Coronary artery (tissue), 2 donors: ENCODE measurements around the gene ZPLD1.

Experiments
- DNase-seq: peaks from one replicate; pipeline ENCODE4 v3.0.0-alpha.2; 2017; ENCODE audit warnings: low spot score
- H3K27ac ChIP-seq, 2 donors: fragments of 200-600 bp; sonication (generic); one replicate each; pipeline ENCODE4 v1.5.1; 2016 to 2019
- H3K4me3 ChIP-seq: fragments of 200-600 bp; sonication (generic); 2 replicates; pipeline ENCODE4 v1.5.1; 2016; ENCODE audit warnings: mild to moderate bottlenecking, moderate library complexity
- TF ChIP-seq, protein P1 (sequence below): fragments of 200-600 bp; sonication (generic); IDR thresholded peaks from one replicate; pipeline ENCODE4 v1.5.1; 2019; ENCODE audit warnings: antibody characterized with exemption

ZPLD1 gene

DNA sequence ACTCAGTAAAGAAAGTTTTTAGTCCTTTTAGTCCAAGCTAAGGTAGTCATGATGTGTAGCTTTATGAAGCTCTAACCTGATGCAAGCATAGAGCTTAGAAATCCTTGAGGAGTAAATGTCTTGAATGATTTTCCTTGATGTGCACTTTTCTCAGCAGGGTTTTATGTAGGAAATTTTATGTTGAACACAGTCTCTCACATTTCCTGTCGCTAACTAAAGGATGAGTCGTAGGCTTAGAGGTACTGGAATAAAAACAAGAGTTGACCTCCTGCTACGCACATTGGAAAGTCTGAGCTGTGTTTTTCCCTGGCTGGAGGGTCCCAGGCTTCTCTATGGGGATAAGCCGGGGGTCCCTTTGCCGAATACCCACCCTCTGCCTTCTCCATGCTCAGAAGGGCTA lies 34.7 kb upstream of the ZPLD1 start:
- DNase-seq, result no peak
- no peak overlapping the region for H3K27ac ChIP-seq
- H3K4me3 ChIP-seq, result no peak overlapping the region
- TF ChIP-seq, protein P1, sequence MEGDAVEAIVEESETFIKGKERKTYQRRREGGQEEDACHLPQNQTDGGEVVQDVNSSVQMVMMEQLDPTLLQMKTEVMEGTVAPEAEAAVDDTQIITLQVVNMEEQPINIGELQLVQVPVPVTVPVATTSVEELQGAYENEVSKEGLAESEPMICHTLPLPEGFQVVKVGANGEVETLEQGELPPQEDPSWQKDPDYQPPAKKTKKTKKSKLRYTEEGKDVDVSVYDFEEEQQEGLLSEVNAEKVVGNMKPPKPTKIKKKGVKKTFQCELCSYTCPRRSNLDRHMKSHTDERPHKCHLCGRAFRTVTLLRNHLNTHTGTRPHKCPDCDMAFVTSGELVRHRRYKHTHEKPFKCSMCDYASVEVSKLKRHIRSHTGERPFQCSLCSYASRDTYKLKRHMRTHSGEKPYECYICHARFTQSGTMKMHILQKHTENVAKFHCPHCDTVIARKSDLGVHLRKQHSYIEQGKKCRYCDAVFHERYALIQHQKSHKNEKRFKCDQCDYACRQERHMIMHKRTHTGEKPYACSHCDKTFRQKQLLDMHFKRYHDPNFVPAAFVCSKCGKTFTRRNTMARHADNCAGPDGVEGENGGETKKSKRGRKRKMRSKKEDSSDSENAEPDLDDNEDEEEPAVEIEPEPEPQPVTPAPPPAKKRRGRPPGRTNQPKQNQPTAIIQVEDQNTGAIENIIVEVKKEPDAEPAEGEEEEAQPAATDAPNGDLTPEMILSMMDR, result no peak

DNA sequence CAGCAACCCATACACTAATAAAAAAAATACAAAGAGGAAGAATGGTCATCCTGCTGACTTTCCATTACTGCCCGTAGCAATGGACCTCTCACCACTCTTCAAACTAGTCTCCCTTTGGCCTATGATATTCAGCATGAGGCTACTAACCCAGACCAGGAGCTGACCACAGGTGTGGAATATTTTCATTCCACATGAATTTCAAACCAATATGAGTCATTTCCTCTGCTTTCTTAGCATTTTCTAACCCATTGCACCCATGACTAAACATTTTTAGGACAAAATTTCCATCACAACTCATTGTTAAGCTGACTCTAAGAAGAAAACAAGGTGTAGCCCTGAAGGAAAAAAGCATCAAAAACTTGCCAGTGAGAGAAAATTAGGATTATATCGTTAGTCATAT lies 34.0 kb upstream of the ZPLD1 start:
- H3K4me3 ChIP-seq, result no peak overlapping the region
- no peak for DNase-seq
- TF ChIP-seq, protein P1, result no peak
- no peak overlapping the region for H3K27ac ChIP-seq

DNA sequence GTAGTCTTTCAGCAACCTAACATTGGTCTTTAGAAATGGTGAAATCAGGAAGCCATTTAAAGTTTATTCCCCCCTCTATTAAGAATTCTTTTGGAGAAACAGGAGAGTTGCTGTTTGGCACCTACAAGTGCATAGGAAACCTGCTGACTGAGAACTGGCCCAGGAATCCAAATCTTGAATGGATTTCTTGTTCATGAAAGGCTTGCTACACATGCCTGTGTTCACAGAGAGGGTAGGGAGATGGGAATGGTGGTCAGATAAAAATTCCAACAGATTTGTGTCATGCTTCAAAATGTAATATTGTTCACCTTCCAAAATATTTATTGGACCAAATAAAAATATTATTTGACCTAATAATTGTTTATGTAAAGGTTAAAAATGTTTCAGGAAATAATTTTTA lies 24.2 kb upstream of the ZPLD1 start:
- TF ChIP-seq, protein P1, result no peak
- H3K27ac ChIP-seq, result no peak overlapping the region
- H3K4me3 ChIP-seq, result no peak overlapping the region
- no peak for DNase-seq

DNA sequence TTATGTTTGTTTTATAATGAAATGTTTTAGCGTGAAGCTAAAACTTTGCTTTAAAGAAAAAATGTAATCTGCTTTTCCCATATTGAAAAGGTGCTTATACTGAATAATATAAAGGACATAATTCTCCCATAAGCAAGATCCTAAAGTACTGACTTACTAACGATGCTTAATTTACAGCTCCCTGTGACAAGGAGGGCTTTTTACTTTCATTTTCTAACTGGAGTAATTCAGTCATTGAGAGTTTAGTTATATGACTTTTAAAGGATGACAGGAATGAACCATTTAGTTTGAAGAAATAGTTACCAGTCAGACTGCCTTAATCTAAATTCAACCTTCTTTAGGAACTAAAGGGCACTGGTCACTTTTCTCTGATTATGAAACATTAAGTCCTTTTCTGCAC lies 19.3 kb upstream of the ZPLD1 start:
- H3K27ac ChIP-seq, result no peak overlapping the region
- no peak for DNase-seq
- peak overlapping the region; percentile 43 for H3K4me3 ChIP-seq
- TF ChIP-seq, protein P1, result no peak

DNA sequence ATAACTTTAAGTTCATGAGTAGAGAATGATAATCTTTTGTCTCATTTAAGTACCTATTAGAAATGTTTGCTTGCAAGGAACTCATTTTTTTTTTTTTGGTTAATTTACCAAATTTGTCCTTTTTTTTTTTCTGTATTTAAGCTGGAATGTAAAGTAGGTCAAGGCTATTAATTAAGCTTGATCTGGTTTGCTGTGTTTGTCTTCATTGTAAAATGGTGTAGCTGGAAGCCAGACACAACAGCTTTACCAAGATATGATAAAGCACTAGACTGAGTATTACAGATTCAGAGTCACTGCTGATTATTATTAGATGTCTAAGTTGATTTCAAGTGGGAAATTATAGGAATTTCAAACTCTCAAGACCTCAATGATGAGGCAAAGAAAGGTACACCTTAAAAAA lies 15.0 kb upstream of the ZPLD1 start:
- no peak overlapping the region for H3K27ac ChIP-seq
- H3K4me3 ChIP-seq, result no peak overlapping the region
- TF ChIP-seq, protein P1, result no peak
- no peak for DNase-seq

DNA sequence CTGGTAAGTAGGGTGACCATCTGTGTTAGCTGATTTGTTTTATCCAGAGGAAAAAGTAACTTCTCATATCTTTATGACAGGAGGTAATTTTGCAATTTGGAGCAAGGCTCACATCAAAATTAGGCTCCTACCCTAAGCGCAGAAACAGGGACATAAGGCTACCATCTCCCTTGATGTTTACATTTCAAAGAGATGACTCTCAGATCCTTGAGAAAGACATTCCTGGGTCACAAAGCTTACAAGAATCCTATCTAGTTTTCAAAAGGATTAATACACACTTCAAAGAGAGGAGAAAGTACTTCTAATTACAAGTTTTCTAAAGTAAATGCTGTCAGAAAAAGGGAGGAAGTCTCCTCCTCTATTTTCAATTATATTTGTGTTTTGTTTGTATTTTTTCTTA lies 7.0 kb downstream of the ZPLD1 start:
- TF ChIP-seq, protein P1, result no peak

DNA sequence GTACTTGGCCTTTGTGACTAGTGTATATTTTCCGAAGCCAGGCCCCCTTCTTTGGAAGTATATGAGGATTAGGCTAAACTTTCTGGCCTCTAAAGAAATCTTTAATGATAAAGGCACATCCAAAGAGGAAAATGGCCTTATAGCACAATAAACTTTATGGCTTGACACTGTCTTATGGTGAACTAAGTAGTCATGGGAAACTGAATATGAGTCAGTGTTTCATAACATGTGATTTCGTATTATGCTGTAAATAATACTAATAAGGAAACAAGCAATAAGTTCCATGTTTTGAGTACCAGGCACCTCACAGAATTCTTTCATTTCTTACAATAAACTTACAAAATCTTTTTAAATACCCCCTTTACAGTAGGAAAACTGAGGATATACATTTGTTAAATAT lies 8.2 kb downstream of the ZPLD1 start:
- TF ChIP-seq, protein P1, result no peak
- Histone ChIP-seq H3K4me3 (no peak overlapping the region), H3K27ac (no peak overlapping the region)
- DNase-seq, result no peak

More for the DNA sequence above, 7.0 kb downstream of the ZPLD1 start:
- H3K4me3 ChIP-seq, result no peak overlapping the region
- no peak for DNase-seq
- H3K27ac ChIP-seq, result no peak overlapping the region
